ENCODE results near the gene PTPRM. TPM values are rescaled to one million over a fixed set of nuclear protein-coding genes. Genes with fewer than 3 reads are reported as not detected.

The PTPRM gene
- total and polyA plus RNA-seq, 2 of the 8 experiments (the other 6 are each of a cell fraction or from before 2014, with no cell fraction given): 4.1 to 7.0 TPM

- no peak overlapping the region for H3K18ac ChIP-seq (ENCODE audit: extremely low read depth, low read length)
- no peak overlapping the region for H3K23ac ChIP-seq (ENCODE audit: insufficient read length)
- H4K20me1 ChIP-seq (replicated peaks in 1 of 2; ENCODE audit: control insufficient read depth in 1 of 2, insufficient read depth in 2 of 2, low read length in 2 of 2): no peaks in the 10 kb centered on the region
- no peaks in the 10 kb centered on the region for H3K79me1 ChIP-seq (ENCODE audit: low read depth, low read length)
- DNase-seq (ENCODE audit: low read depth in 1 of 2, low spot score in 2 of 2) (no peak), FAIRE-seq (no peak)
- H2BK5ac ChIP-seq (ENCODE audit: low read depth, low read length): no peak overlapping the region
- H3K14ac ChIP-seq (ENCODE audit: insufficient read length): no peak overlapping the region
- TF ChIP-seq EGR1 (IDR thresholded peaks at IDR 0.05; ENCODE audit: borderline replicate concordance, low read depth, low read length) (no peak), TAF1 (IDR thresholded peaks at IDR 0.05; ENCODE audit: low read depth, low read length) (no peak), TAF7 (optimal IDR thresholded peaks at IDR 0.05; ENCODE audit: borderline replicate concordance, low read depth, low read length) (no peak), SRF (IDR thresholded peaks at IDR 0.05; ENCODE audit: low read depth, low read length) (no peak), CTBP2 (IDR thresholded peaks at IDR 0.05; ENCODE audit: borderline replicate concordance, insufficient read depth, insufficient read length, low read length) (no peak), ASH2L (IDR thresholded peaks at IDR 0.05; ENCODE audit: low read length) (no peak), TBP (IDR thresholded peaks at IDR 0.05; ENCODE audit: low read depth, low read length) (no peak), CHD2 (IDR thresholded peaks at IDR 0.05; ENCODE audit: low read length) (no peak), SP1 (IDR thresholded peaks at IDR 0.05; ENCODE audit: low read depth, low read length) (no peak), RBBP5 (IDR thresholded peaks at IDR 0.05; ENCODE audit: borderline replicate concordance, low read depth, low read length) (no peak), SP2 (IDR thresholded peaks at IDR 0.05; ENCODE audit: low read length) (no peak), GABPA (IDR thresholded peaks at IDR 0.05; ENCODE audit: borderline replicate concordance, insufficient read depth, low read length) (no peak), KDM4A (IDR thresholded peaks at IDR 0.05; ENCODE audit: low read depth, low read length, severe bottlenecking) (no peak)
- no peak overlapping the region for H4K5ac ChIP-seq (ENCODE audit: insufficient read length, low read depth, low read length)
- no peak overlapping the region for H3K4ac ChIP-seq (replicated peaks; ENCODE audit: insufficient read length, low read depth, low read length)
- ChIA-PET POLR2A (ENCODE audit: partially characterized antibody) (no interaction called here), CTCF (ENCODE audit: partially characterized antibody) (interaction anchor here (0.8 to 1.8 kb wide), 2 partner anchors 24 to 47 kb away, joined by 3 to 8 read pairs; no protein-coding TSS in a partner anchor)
- no peak overlapping the region for H3K27ac ChIP-seq (ENCODE audit: low read depth, low read length)
- H3K9me3 ChIP-seq (ENCODE audit: insufficient read depth in 2 of 2, low read depth in 1 of 2, low read length in 1 of 2): no peaks in the 10 kb centered on the region
- H3K4me2 ChIP-seq (ENCODE audit: insufficient read depth in 1 of 2, low read depth in 2 of 2, low read length in 2 of 2): no peak overlapping the region
- no peak overlapping the region for H2BK15ac ChIP-seq (ENCODE audit: low read length)
- H2AK5ac ChIP-seq (ENCODE audit: low read depth, low read length): no peak overlapping the region
- H2AFZ ChIP-seq (ENCODE audit: low read length): no peak overlapping the region
- no peak overlapping the region for H2BK20ac ChIP-seq (ENCODE audit: low read length)
- no peaks in the 10 kb centered on the region for H3K36me3 ChIP-seq (ENCODE audit: control insufficient read depth in 2 of 4, insufficient read depth in 4 of 4, low read length in 3 of 4)
- no peaks in the 10 kb centered on the region for H3K27me3 ChIP-seq (replicated peaks in 1 of 4; ENCODE audit: control insufficient read depth in 3 of 4, extremely low read depth in 1 of 4, insufficient read depth in 3 of 4, low read length in 3 of 4)
- H4K8ac ChIP-seq (ENCODE audit: extremely low read depth, insufficient read depth, low read length): no peak overlapping the region
- no peak overlapping the region for H3K56ac ChIP-seq (replicated peaks; ENCODE audit: insufficient read length, low read depth, low read length)
- no peaks in the 10 kb centered on the region for H3K23me2 ChIP-seq (ENCODE audit: low read depth, low read length)
- H2BK120ac ChIP-seq (replicated peaks; ENCODE audit: low read depth, low read length): no peak overlapping the region
- H2BK12ac ChIP-seq (ENCODE audit: low read depth, low read length): no peak overlapping the region
- no peaks in the 10 kb centered on the region for H3K79me2 ChIP-seq (ENCODE audit: control insufficient read depth in 1 of 2, insufficient read depth in 2 of 2, low read length in 2 of 2)
- H4K91ac ChIP-seq (replicated peaks; ENCODE audit: insufficient read length, low read length): no peak overlapping the region
- H3K9ac ChIP-seq (replicated peaks in 1 of 4; ENCODE audit: extremely low read depth in 1 of 4, low read depth in 3 of 4, low read length in 3 of 4): no peak overlapping the region
- H3K4me3 ChIP-seq (ENCODE audit: extremely low read depth in 1 of 4, insufficient read depth in 2 of 4, low read depth in 3 of 4, low read length in 4 of 4): no peak overlapping the region
- peaks cover 0 to 3% (median 1%) of the 10 kb centered on the region in 4 experiments; a peak in 1 of 7 replicates for H3K4me1 ChIP-seq (replicated peaks in 1 of 4; ENCODE audit: control insufficient read depth in 3 of 4, insufficient read depth in 4 of 4, low read length in 3 of 4)
- WGBS, 2 experiments (ENCODE audit: extremely low coverage in 1 of 2, insufficient coverage in 1 of 2, insufficient read length in 1 of 2, insufficient replicate concordance in 2 of 2, low coverage in 1 of 2, low lambda C conversion rate in 2 of 2, missing lambda C conversion rate in 1 of 2): 96% methylated on average over 5 of the region's 5 CpGs; no CpG with 5 or more reads in 1 of the 2 experiments
These were observed 335.3 kb downstream of the PTPRM start for GRCh38 chr18:7902399-7902839.
